ENCODE measurements around the gene RNF123.
"Not testable (repeated sequence)": the region's sequence is repeated elsewhere in the genome, so short reads cannot be mapped to it uniquely, and the experiment has no call there.

DNA sequence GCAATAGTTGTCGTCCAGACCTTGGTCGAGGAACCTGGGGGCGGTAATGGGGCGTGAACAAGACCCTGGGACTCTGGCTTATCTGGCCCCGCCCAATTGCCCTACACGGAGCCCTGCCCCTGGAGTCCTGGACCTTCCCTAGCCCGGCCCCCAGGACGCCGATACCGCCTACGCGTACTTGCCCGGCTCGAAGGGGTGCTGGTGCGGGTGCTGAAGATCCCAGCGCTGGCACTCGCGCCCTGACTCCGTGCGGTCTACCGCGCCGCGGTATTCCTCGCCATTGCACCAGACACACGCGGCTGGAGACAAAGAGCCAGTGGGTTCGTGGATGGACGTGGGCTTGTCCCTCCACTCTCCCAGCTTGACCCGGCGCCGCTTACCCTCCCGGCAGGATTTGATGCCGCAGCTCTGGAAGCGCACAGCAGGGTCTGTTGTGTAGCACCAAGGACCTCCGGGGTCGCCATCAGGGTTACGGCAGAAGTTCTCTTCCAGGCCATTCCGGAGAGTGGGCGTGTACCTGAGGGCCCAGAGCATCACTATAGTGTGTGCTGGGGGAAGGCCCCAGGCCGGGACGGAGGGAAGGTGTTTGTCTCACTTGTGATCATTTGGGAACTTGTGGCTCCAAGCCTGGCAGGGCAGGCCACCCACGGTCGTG, 2.5 kb upstream of the RNF123 start:
- not testable (repeated sequence) for TF ChIP-seq MXI1 (IDR thresholded peaks at IDR 0.05; ENCODE audit: low read depth, low read length); EZH2phosphoT487 (IDR thresholded peaks at IDR 0.05; ENCODE audit: borderline replicate concordance, low read depth); POLR2AphosphoS5 (IDR thresholded peaks at IDR 0.05; ENCODE audit: low read depth, low read length); JUND (IDR thresholded peaks at IDR 0.05); EP300 (IDR thresholded peaks at IDR 0.05; ENCODE audit: borderline replicate concordance in 1 of 2, low read depth in 1 of 2, low read length in 1 of 2); CHD2 (IDR thresholded peaks at IDR 0.05; ENCODE audit: low read length, partially characterized antibody); FOXM1 (IDR thresholded peaks at IDR 0.05; ENCODE audit: low read depth)
- TF ChIP-seq, protein P1, sequence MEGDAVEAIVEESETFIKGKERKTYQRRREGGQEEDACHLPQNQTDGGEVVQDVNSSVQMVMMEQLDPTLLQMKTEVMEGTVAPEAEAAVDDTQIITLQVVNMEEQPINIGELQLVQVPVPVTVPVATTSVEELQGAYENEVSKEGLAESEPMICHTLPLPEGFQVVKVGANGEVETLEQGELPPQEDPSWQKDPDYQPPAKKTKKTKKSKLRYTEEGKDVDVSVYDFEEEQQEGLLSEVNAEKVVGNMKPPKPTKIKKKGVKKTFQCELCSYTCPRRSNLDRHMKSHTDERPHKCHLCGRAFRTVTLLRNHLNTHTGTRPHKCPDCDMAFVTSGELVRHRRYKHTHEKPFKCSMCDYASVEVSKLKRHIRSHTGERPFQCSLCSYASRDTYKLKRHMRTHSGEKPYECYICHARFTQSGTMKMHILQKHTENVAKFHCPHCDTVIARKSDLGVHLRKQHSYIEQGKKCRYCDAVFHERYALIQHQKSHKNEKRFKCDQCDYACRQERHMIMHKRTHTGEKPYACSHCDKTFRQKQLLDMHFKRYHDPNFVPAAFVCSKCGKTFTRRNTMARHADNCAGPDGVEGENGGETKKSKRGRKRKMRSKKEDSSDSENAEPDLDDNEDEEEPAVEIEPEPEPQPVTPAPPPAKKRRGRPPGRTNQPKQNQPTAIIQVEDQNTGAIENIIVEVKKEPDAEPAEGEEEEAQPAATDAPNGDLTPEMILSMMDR (IDR thresholded peaks at IDR 0.05): not testable (repeated sequence)
- TF ChIP-seq, protein P2, sequence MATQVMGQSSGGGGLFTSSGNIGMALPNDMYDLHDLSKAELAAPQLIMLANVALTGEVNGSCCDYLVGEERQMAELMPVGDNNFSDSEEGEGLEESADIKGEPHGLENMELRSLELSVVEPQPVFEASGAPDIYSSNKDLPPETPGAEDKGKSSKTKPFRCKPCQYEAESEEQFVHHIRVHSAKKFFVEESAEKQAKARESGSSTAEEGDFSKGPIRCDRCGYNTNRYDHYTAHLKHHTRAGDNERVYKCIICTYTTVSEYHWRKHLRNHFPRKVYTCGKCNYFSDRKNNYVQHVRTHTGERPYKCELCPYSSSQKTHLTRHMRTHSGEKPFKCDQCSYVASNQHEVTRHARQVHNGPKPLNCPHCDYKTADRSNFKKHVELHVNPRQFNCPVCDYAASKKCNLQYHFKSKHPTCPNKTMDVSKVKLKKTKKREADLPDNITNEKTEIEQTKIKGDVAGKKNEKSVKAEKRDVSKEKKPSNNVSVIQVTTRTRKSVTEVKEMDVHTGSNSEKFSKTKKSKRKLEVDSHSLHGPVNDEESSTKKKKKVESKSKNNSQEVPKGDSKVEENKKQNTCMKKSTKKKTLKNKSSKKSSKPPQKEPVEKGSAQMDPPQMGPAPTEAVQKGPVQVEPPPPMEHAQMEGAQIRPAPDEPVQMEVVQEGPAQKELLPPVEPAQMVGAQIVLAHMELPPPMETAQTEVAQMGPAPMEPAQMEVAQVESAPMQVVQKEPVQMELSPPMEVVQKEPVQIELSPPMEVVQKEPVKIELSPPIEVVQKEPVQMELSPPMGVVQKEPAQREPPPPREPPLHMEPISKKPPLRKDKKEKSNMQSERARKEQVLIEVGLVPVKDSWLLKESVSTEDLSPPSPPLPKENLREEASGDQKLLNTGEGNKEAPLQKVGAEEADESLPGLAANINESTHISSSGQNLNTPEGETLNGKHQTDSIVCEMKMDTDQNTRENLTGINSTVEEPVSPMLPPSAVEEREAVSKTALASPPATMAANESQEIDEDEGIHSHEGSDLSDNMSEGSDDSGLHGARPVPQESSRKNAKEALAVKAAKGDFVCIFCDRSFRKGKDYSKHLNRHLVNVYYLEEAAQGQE (IDR thresholded peaks at IDR 0.05; ENCODE audit: low read depth, low read length): not testable (repeated sequence)

All from SK-N-SH (cell line).